Cardiac muscle cell (in vitro differentiated cells and primary cell): ENCODE data around the gene PRKG1. TPM values are rescaled to one million over a fixed set of nuclear protein-coding genes. Genes with fewer than 3 reads are reported as not detected.
A peak's percentile ranks its signal among the peaks of the same experiment; 100 is the strongest.

Experiments
- DNase-seq, 2 donors: peaks; one replicate each; pipeline versions ENCODE4 v3.0.0 to v3.0.0-alpha.2; 2010 to 2017; ENCODE audit warnings: low read depth in 1 of 2, low spot score in 1 of 2
- H3K27ac ChIP-seq: fragments of 200-600 bp; sonication (generic); 2 replicates; pipeline ENCODE4 v1.5.1; 2016
- H3K27me3 ChIP-seq: fragments of 200-600 bp; sonication (generic); 2 replicates; pipeline ENCODE4 v1.6.0; 2016; ENCODE audit warnings: control low read depth
- H3K36me3 ChIP-seq: fragments of 200-600 bp; sonication (generic); 2 replicates; pipeline ENCODE4 v1.5.1; 2016; ENCODE audit warnings: control low read depth
- H3K4me1 ChIP-seq: fragments of 200-600 bp; sonication (generic); 2 replicates; pipeline ENCODE4 v1.8.1; 2017; ENCODE audit warnings: low read depth, mild to moderate bottlenecking, mixed run types
- H3K4me3 ChIP-seq: fragments of 200-600 bp; sonication (generic); 2 replicates; pipeline ENCODE4 v1.5.1; 2016; ENCODE audit warnings: mild to moderate bottlenecking
- H3K9me3 ChIP-seq: fragments of 200-600 bp; sonication (generic); 2 replicates; pipeline ENCODE4 v1.5.1; 2017; ENCODE audit warnings: low read depth, mild to moderate bottlenecking, control low read depth
- CTCF ChIP-seq: IDR thresholded peaks from 2 replicates; pipeline ENCODE4 v1.5.1; 2012; ENCODE audit warnings: low read depth, mild to moderate bottlenecking, low read length
- polyA plus RNA-seq: library from polyadenylated mRNA; unstranded; fragments of >200 nt; fragmentation: Nextera tagmentation; extraction: Ambion mirVana; gene quantifications from 2 replicates; pipeline ENCODE4 v1.2.1, GENCODE V29; 2016
- total RNA-seq: library from RNA; depleted of rRNA; stranded (reverse); fragments of >200 nt; gene quantifications from 2 replicates; pipeline ENCODE4 v1.2.3, GENCODE V29; 2016

PRKG1 gene
- total and polyA plus RNA-seq, 2 experiments from 2014 or later: 2.9 to 13.3 TPM

- TF ChIP-seq CTCF: no peak
- H3K27ac ChIP-seq: no peak overlapping the region
- no peak overlapping the region for H3K4me3 ChIP-seq
- DNase-seq: no peak
- H3K27me3 ChIP-seq: no peaks in the 10 kb centered on the region
- peaks cover 12% of the 10 kb centered on the region for H3K4me1 ChIP-seq
- H3K9me3 ChIP-seq: no peaks in the 10 kb centered on the region
- H3K36me3 ChIP-seq: no peaks in the 10 kb centered on the region
These were observed 585.1 kb downstream of the PRKG1 start for GRCh38 chr10:51659344-51659743.

- H3K4me1 ChIP-seq: peaks cover 9% of the 10 kb centered on the region
- H3K9me3 ChIP-seq: no peaks in the 10 kb centered on the region
- no peak for TF ChIP-seq CTCF
- H3K4me3 ChIP-seq: no peak overlapping the region
- H3K36me3 ChIP-seq: no peaks in the 10 kb centered on the region
- no peaks in the 10 kb centered on the region for H3K27me3 ChIP-seq
- peak in 1 of 2 donors; percentile 25 for DNase-seq
- no peak overlapping the region for H3K27ac ChIP-seq
These were observed 588.8 kb downstream of the PRKG1 start for GRCh38 chr10:51663086-51663485.

- Histone ChIP-seq H3K27ac (no peak overlapping the region), H3K4me3 (no peak overlapping the region), H3K9me3 (no peaks in the 10 kb centered on the region), H3K36me3 (no peaks in the 10 kb centered on the region), H3K27me3 (no peaks in the 10 kb centered on the region), H3K4me1 (peaks cover 6% of the 10 kb centered on the region)
- no peak for TF ChIP-seq CTCF
- DNase-seq: peak in 1 of 2 donors; percentile 44
These were observed 592.2 kb downstream of the PRKG1 start for GRCh38 chr10:51666456-51666855.

GRCh38 chr10:51667678-51668335 is 593.5 kb downstream of the PRKG1 start:
- Histone ChIP-seq H3K9me3 (no peaks in the 10 kb centered on the region), H3K36me3 (no peaks in the 10 kb centered on the region), H3K4me3 (no peak overlapping the region), H3K4me1 (peaks cover 6% of the 10 kb centered on the region), H3K27ac (no peak overlapping the region), H3K27me3 (no peaks in the 10 kb centered on the region)
- DNase-seq: peak in 1 of 2 donors; percentile 67
- no peak for TF ChIP-seq CTCF

GRCh38 chr10:51668336-51668689 is 594.0 kb downstream of the PRKG1 start:
- H3K36me3 ChIP-seq: no peaks in the 10 kb centered on the region
- no peak for TF ChIP-seq CTCF
- DNase-seq: no peak

More at GRCh38 chr10:51668336-51668689, 594.0 kb downstream of the PRKG1 start:
- Histone ChIP-seq H3K9me3 (no peaks in the 10 kb centered on the region), H3K27me3 (no peaks in the 10 kb centered on the region), H3K27ac (no peak overlapping the region), H3K4me3 (no peak overlapping the region), H3K4me1 (peaks cover 6% of the 10 kb centered on the region)
